GM13976 (cell line): ENCODE results near the gene CDH23.
A peak's percentile ranks its signal among the peaks of the same experiment; 100 is the strongest.

ENCODE experiments used
- DNase-seq: peaks from one replicate; pipeline ENCODE4 v3.0.0; 2012; ENCODE audit warnings: low spot score
- in situ Hi-C: fragments of 300-500 bp; cut with MboI; formaldehyde crosslinking; loops from one replicate; pipeline ENCODE4 v1.12.0; 2022; ENCODE audit warnings: low sequenced_read_pairs, mixed read lengths, inconsistent platforms; ENCODE audit not compliant: unreplicated experiment
- TF ChIP-seq, protein P1 (sequence below): IDR thresholded peaks from 2 replicates; pipeline ENCODE4 v1.5.1; 2012; ENCODE audit warnings: borderline replicate concordance, mild to moderate bottlenecking; ENCODE audit not compliant: insufficient read depth; ENCODE audit errors: extremely low read depth, missing control alignments, control extremely low read depth

The CDH23 gene

DNA sequence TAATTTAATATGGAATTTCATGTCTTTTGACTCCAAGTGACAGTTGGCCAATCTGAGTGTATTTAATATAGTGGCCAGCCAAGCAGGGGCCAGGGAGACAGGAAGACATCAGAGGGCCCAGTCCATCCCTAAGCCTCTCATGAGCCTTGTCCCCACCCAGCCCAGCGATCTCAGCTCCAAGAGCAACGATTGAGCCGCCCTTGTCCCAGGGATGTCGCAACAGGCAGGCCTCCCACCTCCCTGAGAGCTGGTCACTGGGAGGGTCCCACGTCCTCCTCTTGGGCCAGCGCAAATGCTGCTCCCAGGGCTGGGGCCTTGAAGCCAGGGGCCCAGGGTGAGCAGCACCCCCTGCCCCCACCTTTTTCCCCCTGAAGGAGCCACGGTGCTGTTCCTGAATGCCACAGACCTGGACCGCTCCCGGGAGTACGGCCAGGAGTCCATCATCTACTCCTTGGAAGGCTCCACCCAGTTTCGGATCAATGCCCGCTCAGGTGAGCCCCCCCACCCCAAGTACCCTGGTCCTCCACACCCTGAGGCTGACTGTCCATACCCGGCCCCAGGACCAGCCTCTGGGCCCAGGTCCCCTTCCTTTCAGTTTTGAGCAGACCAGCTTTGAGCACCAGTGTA, 293.5 kb downstream of the CDH23 start:
- no peak for DNase-seq
- in situ Hi-C loops = no loop called here
- TF ChIP-seq, protein P1, sequence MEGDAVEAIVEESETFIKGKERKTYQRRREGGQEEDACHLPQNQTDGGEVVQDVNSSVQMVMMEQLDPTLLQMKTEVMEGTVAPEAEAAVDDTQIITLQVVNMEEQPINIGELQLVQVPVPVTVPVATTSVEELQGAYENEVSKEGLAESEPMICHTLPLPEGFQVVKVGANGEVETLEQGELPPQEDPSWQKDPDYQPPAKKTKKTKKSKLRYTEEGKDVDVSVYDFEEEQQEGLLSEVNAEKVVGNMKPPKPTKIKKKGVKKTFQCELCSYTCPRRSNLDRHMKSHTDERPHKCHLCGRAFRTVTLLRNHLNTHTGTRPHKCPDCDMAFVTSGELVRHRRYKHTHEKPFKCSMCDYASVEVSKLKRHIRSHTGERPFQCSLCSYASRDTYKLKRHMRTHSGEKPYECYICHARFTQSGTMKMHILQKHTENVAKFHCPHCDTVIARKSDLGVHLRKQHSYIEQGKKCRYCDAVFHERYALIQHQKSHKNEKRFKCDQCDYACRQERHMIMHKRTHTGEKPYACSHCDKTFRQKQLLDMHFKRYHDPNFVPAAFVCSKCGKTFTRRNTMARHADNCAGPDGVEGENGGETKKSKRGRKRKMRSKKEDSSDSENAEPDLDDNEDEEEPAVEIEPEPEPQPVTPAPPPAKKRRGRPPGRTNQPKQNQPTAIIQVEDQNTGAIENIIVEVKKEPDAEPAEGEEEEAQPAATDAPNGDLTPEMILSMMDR = no peak

DNA sequence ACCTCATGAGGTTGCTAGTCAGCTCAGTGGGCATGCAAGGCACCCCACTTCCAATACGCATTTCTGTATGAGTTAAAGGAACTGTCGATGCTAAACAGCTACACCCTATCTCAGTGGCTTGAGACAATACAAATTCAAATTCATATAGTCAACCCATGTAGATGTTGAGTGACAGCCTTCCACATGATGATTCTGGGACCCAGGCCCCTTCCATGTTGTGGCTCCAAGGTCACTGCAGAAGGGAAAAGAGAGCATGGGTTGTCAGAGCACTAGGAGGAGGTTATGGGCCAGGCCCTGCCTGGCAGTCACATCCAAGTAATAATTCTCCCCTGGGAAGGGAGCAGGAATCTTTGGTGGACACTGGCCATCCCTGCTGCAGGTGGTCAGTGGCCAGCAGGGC, 294.7 kb downstream of the CDH23 start:
- in situ Hi-C loops = no loop called here
- DNase-seq = no peak
- TF ChIP-seq, protein P1 = no peak

DNA sequence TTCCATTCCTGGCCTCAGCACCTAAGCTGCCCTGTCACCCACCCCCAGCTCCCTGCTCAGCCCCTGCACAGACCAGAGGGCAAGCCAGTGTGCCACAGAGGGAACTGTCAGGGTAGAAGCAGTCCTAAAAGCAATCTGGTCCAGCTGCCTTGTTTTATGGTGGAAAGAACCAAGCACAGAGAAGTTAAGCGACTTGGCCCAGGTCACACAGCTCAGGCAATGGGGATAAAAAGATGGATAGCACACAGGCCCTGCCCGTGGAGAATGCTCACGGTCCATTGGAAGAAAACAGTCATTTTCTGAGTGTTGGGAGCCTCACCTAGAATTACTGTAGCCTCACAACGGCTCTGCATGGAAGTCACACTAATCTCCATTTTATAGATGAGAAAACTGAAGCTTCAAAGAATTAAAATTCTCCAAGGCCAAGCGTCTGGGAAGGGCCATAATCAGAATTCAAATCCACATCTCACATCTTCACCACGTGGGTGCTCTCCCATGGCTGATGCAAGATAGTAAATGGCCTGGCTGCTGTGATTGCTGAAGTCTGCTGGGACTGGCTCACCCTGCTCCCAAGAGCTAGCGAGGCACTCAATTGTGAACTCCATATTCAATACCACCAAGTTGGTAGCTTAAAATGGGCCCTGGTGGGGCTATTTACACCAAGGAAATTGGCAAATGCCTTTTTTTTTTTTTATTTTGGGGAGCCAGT, 296.0 kb downstream of the CDH23 start:
- in situ Hi-C loops = no loop called here
- TF ChIP-seq, protein P1 = no peak
- no peak for DNase-seq

DNA sequence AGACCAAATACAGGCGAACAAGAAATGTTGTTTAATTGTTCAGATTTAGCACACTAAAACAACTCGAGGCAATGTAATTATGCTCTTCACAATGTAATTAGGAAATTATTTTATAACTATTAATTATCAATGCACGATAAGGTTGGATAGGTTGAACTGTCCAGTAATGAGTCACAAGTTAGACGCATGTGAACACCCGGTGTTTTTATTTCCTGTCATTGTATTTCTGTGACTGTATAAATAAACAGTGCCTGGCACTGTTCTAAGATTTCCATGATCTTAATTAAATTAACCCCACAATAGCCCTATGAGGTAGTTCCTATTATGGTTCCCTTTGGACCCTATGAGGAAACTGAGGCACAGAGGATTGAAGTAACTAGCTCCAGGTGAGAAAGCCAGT, 296.7 kb downstream of the CDH23 start:
- no peak for DNase-seq
- TF ChIP-seq, protein P1 = no peak
- in situ Hi-C loops = no loop called here

DNA sequence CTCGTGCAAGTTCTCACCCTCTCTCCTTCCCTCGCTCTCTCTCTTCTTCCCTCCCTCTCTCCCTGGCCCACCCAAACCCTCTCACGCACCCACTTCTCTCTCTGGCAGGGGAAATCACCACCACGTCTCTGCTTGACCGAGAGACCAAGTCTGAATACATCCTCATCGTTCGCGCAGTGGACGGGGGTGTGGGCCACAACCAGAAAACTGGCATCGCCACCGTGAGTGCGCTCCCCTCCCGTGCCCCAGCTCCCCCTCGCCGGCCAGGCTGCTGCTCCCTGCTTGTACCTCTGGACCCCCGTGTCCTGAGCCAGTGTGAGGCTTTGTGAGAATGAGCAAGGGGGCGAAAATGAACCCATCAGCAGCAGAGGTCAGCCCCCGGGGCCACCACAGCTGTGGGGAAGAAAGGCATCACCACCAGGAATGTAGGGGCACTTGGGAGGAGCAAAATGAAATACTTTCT, 297.4 kb downstream of the CDH23 start:
- no peak for DNase-seq
- in situ Hi-C loops = no loop called here
- TF ChIP-seq, protein P1 = no peak

DNA sequence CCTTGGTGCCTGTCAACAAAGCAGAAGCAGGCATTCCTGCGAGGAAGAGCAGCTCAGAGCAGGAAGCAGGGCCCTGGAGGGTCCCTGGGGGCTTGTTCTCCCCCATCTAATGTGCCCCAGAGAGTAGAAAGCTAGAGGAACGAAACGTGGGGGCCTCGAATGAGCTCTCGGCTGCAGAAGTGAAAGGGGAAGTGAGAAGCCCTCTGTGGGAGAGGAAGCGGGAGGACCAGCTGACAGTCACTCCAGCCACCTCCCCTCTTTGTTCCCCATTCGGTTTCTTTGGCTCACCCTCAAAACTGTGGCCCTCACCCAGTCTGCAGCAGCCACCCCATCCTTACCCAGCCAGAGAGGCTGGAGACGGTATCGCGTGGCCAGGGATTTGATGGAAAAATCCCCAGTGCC, 297.8 kb downstream of the CDH23 start:
- in situ Hi-C loops = no loop called here
- TF ChIP-seq, protein P1 = no peak
- peak; percentile 95 for DNase-seq
